IMR-90 (cell line): ENCODE results near the gene SLC6A4. TPM values are rescaled to one million over a fixed set of nuclear protein-coding genes. Genes with fewer than 3 reads are reported as not detected.

ENCODE experiments used
- ATAC-seq: fragments of 200-7000 bp; cut with Tn5 transposase; 2 replicates; pipeline ENCODE4 v1.9.1; 2020; ENCODE audit warnings: low read depth, mild to moderate bottlenecking, moderate library complexity
- BruUV-seq: library from RNA; stranded (reverse); fragments of 400-500 nt; replicated peaks from 2 replicates; lab custom pipeline; 2021; lab: Mats Ljungman, UMichigan
- CTCF ChIA-PET: fragments of 300-600 bp; formaldehyde crosslinking; extraction: SDS; loops from one replicate; lab custom pipeline; 2021; ENCODE audit warnings: antibody characterized with exemption; lab: Yijun Ruan, JAX
- POLR2A ChIA-PET: fragments of 300-600 bp; sonication (Branson Sonifier 250); formaldehyde crosslinking; loops from one replicate; lab custom pipeline; 2022; ENCODE audit warnings: antibody characterized with exemption; ENCODE audit not compliant: unreplicated experiment; lab: Charles Lee
- DNase-seq: peaks from one replicate; pipeline ENCODE4 v3.0.0; 2013
- H2AFZ ChIP-seq: replicated peaks from 2 replicates; pipeline ENCODE3; 2013; ENCODE audit warnings: low read length, mild to moderate bottlenecking; ENCODE audit not compliant: poor library complexity
- H2AK5ac ChIP-seq: 2 replicates; pipeline ENCODE4 v1.6.1; 2013; ENCODE audit warnings: low read depth, low read length, inconsistent platforms
- H2AK9ac ChIP-seq: replicated peaks from 2 replicates; pipeline ENCODE3; 2013; ENCODE audit warnings: mild to moderate bottlenecking, low read depth, low read length, moderate library complexity; ENCODE audit not compliant: poor library complexity
- H2BK120ac ChIP-seq: 2 replicates; pipeline ENCODE4 v1.6.1; 2013; ENCODE audit warnings: low read depth, low read length, inconsistent platforms
- H2BK15ac ChIP-seq: 3 replicates; pipeline ENCODE4 v1.6.1; 2013; ENCODE audit warnings: low read depth, low read length, inconsistent platforms
- H2BK20ac ChIP-seq: 2 replicates; pipeline ENCODE4 v1.6.1; 2013; ENCODE audit warnings: low read depth, mild to moderate bottlenecking, inconsistent platforms, low read length, moderate library complexity
- H2BK5ac ChIP-seq: 2 replicates; pipeline ENCODE4 v1.6.1; 2013; ENCODE audit warnings: mild to moderate bottlenecking, low read depth, low read length, inconsistent platforms; ENCODE audit not compliant: poor library complexity, severe bottlenecking
- H3K14ac ChIP-seq: replicated peaks from 2 replicates; pipeline ENCODE4 v1.6.1; 2013; ENCODE audit warnings: low read depth, low read length, inconsistent platforms
- H3K18ac ChIP-seq: 2 replicates; pipeline ENCODE4 v1.6.1; 2013; ENCODE audit warnings: low read depth, low read length, control low read depth
- H3K23ac ChIP-seq: 2 replicates; pipeline ENCODE4 v1.6.1; 2013; ENCODE audit warnings: low read depth, low read length, inconsistent platforms
- H3K27ac ChIP-seq: 2 replicates; pipeline ENCODE4 v1.5.1; 2013; ENCODE audit warnings: mild to moderate bottlenecking, control low read depth, low read length; ENCODE audit not compliant: insufficient read depth
- H3K27me3 ChIP-seq: 2 replicates; pipeline ENCODE4 v1.6.1; 2013; ENCODE audit warnings: low read length; ENCODE audit not compliant: control insufficient read depth, insufficient read depth
- H3K36me3 ChIP-seq: 2 replicates; pipeline ENCODE4 v1.6.1; 2013; ENCODE audit warnings: low read length, mixed read lengths; ENCODE audit not compliant: control insufficient read depth, insufficient read depth
- H3K4ac ChIP-seq: 2 replicates; pipeline ENCODE4 v1.6.1; 2013; ENCODE audit warnings: low read depth, low read length, inconsistent platforms
- H3K4me1 ChIP-seq: 2 replicates; pipeline ENCODE4 v1.6.1; 2013; ENCODE audit warnings: low read length, mixed read lengths; ENCODE audit not compliant: control insufficient read depth, insufficient read depth
- H3K4me2 ChIP-seq: 2 replicates; pipeline ENCODE4 v1.6.1; 2013; ENCODE audit warnings: low read depth, mild to moderate bottlenecking, control low read depth, low read length, moderate library complexity
- H3K4me3 ChIP-seq: 2 replicates; pipeline ENCODE4 v1.5.1; 2013; ENCODE audit warnings: low read depth, mild to moderate bottlenecking, control low read depth, low read length, moderate library complexity; ENCODE audit not compliant: insufficient read depth
- H3K56ac ChIP-seq: 2 replicates; pipeline ENCODE4 v1.6.1; 2013; ENCODE audit warnings: low read length, inconsistent platforms; ENCODE audit not compliant: insufficient read depth; ENCODE audit errors: extremely low read depth
- H3K79me1 ChIP-seq, 2 experiments: 2 replicates each; pipeline ENCODE4 v1.6.1; 2013; ENCODE audit warnings: low read length in 2 of 2, inconsistent platforms in 1 of 2, low read depth in 1 of 2
- H3K9ac ChIP-seq: 2 replicates; pipeline ENCODE4 v1.6.1; 2013; ENCODE audit warnings: low read depth, low read length, control low read depth
- H3K9me1 ChIP-seq: 2 replicates; pipeline ENCODE4 v1.6.1; 2013; ENCODE audit warnings: low read length, inconsistent platforms; ENCODE audit not compliant: insufficient read depth
- H3K9me3 ChIP-seq: 2 replicates; pipeline ENCODE4 v1.6.1; 2013; ENCODE audit warnings: low read length; ENCODE audit not compliant: control insufficient read depth, insufficient read depth
- H4K20me1 ChIP-seq: 2 replicates; pipeline ENCODE4 v1.6.1; 2013; ENCODE audit warnings: low read length, inconsistent platforms; ENCODE audit not compliant: insufficient read depth
- H4K5ac ChIP-seq: 2 replicates; pipeline ENCODE4 v1.6.1; 2013; ENCODE audit warnings: mild to moderate bottlenecking, low read depth, low read length, control low read depth
- H4K8ac ChIP-seq, 2 experiments: 2 replicates each; pipeline ENCODE4 v1.6.1; 2013; ENCODE audit warnings: low read depth in 2 of 2, low read length in 2 of 2, control low read depth in 1 of 2, inconsistent platforms in 1 of 2
- H4K91ac ChIP-seq: 2 replicates; pipeline ENCODE4 v1.6.1; 2013; ENCODE audit warnings: low read depth, low read length, inconsistent platforms; ENCODE audit not compliant: insufficient read depth
- BHLHE40 ChIP-seq: fragments of 150-350 bp; IDR thresholded peaks from 2 replicates; pipeline ENCODE4 v1.6.1; 2016; ENCODE audit warnings: mild to moderate bottlenecking, low read depth, low read length
- CEBPB ChIP-seq: IDR thresholded peaks from 2 replicates; pipeline ENCODE4 v1.6.1; 2012; ENCODE audit warnings: low read depth, low read length, improper control_type of control experiment
- CHD1 ChIP-seq: IDR thresholded peaks from 2 replicates; pipeline ENCODE4 v1.6.1; 2012; ENCODE audit warnings: low read depth, low read length, improper control_type of control experiment
- ELK1 ChIP-seq: fragments of 150-350 bp; IDR thresholded peaks from 2 replicates; pipeline ENCODE4 v1.6.1; 2016; ENCODE audit warnings: low read depth, mild to moderate bottlenecking, low read length, moderate library complexity, borderline replicate concordance
- MAFK ChIP-seq: IDR thresholded peaks from 2 replicates; pipeline ENCODE4 v1.6.1; 2012; ENCODE audit warnings: low read depth, low read length, improper control_type of control experiment
- MAZ ChIP-seq: IDR thresholded peaks from 2 replicates; pipeline ENCODE4 v1.6.1; 2012; ENCODE audit warnings: low read depth, mild to moderate bottlenecking, low read length, improper control_type of control experiment, moderate library complexity, borderline replicate concordance
- MXI1 ChIP-seq: IDR thresholded peaks from 2 replicates; pipeline ENCODE4 v1.6.1; 2012; ENCODE audit warnings: low read depth, mild to moderate bottlenecking, low read length, moderate library complexity, borderline replicate concordance
- NFE2L2 ChIP-seq: fragments of 150-350 bp; IDR thresholded peaks from 2 replicates; pipeline ENCODE4 v1.6.1; 2016; ENCODE audit warnings: low read depth, mild to moderate bottlenecking, low read length
- POLR2A ChIP-seq: IDR thresholded peaks from 2 replicates; pipeline ENCODE4 v1.6.1; 2012; ENCODE audit warnings: mild to moderate bottlenecking, low read depth, low read length
- RAD21 ChIP-seq: IDR thresholded peaks from 2 replicates; pipeline ENCODE4 v1.6.1; 2012; ENCODE audit warnings: low read length, improper control_type of control experiment
- RFX5 ChIP-seq: IDR thresholded peaks from 2 replicates; pipeline ENCODE4 v1.8.0; 2012; ENCODE audit warnings: low read depth, mild to moderate bottlenecking, low read length, moderate library complexity
- WGBS, 2 experiments: methylation state at CpG; one replicate each; pipeline versions ENCODE4 v1.1.5 to v1.1.7; 2013; ENCODE audit warnings: missing lambda C conversion rate in 2 of 2; ENCODE audit not compliant: insufficient read length in 1 of 2; ENCODE audit errors: extremely low coverage in 2 of 2; 5-methylcytosine and 5-hydroxymethylcytosine counted together
- dilution Hi-C: fragments of 300-500 bp; cut with HindIII; formaldehyde crosslinking; loops from one replicate; pipeline ENCODE4 v1.14.3; 2018; ENCODE audit warnings: low sequenced_read_pairs; ENCODE audit not compliant: unreplicated experiment
- in situ Hi-C: fragments of 300-500 bp; cut with MboI; formaldehyde crosslinking; loops from 3 replicates; pipeline ENCODE4 v1.14.3; 2019; ENCODE audit warnings: low sequenced_read_pairs, inconsistent platforms, mixed read lengths
- intact Hi-C: fragments of 100-400 bp; cut with micrococcal nuclease; formaldehyde crosslinking; loops from 2 replicates; pipeline ENCODE4 v1.10.0; 2022
- polyA plus RNA-seq, 3 experiments: library from polyadenylated mRNA; depleted of rRNA; stranded (reverse); fragments of >200 nt; gene quantifications; 2 replicates each; pipeline ENCODE4 v1.2.3, GENCODE V29; 2012; ENCODE audit warnings: low replicate concordance in 1 of 3
- total RNA-seq: library from RNA; depleted of rRNA; stranded (reverse); fragments of >200 nt; gene quantifications from 2 replicates; pipeline ENCODE4 v1.2.3, GENCODE V29; 2012

Gene SLC6A4
- total and polyA plus RNA-seq, 2 of the 4 experiments (the other 2 are of a cell fraction), result under 0.01 TPM; not detected in 1

GRCh38 chr17:30234296-30234695 lies 1.2 kb downstream of the SLC6A4 start:
- H3K4me3 ChIP-seq, result no peak overlapping the region
- peaks cover 77% of the 10 kb centered on the region for H3K27me3 ChIP-seq
- H3K27ac ChIP-seq, result no peak overlapping the region
- H2BK15ac ChIP-seq, result no peak overlapping the region
- no peak overlapping the region for H4K5ac ChIP-seq
- TF ChIP-seq MAZ (no peak), MXI1 (no peak), POLR2A (no peak), ELK1 (no peak), RAD21 (no peak), RFX5 (no peak), NFE2L2 (no peak), CHD1 (no peak), MAFK (no peak), CEBPB (no peak), BHLHE40 (no peak)
- ATAC-seq (no peak), DNase-seq (no peak)
- H4K91ac ChIP-seq, result no peak overlapping the region
- ChIA-PET POLR2A (interaction anchor here (0.6 kb wide), 1 partner anchor 640 kb away, joined by 3 read pairs; no protein-coding TSS in a partner anchor), CTCF (no interaction called here)
- in situ Hi-C loops, result no loop called here
- no peaks in the 10 kb centered on the region; the same call in 1 of the 2 replicates for H3K9me3 ChIP-seq
- no peak overlapping the region for H2AK9ac ChIP-seq
- H3K36me3 ChIP-seq, result no peaks in the 10 kb centered on the region
- no peak overlapping the region for H3K9ac ChIP-seq
- BruUV-seq, result no TSS peak
- H3K4ac ChIP-seq, result no peak overlapping the region
- no peak overlapping the region for H3K56ac ChIP-seq
- H2AFZ ChIP-seq, result no peak overlapping the region
- H2BK120ac ChIP-seq, result no peak overlapping the region
- dilution Hi-C loops, result no loop called here
- H4K8ac ChIP-seq, result no peak overlapping the region
- no peak overlapping the region for H2BK20ac ChIP-seq
- H3K4me1 ChIP-seq, result peaks cover 5% of the 10 kb centered on the region; the same call in 1 of the 2 replicates
- no peak overlapping the region for H2AK5ac ChIP-seq
- no peaks in the 10 kb centered on the region for H3K79me1 ChIP-seq
- no peak overlapping the region for H3K18ac ChIP-seq
- WGBS, 2 experiments, result 90% methylated on average over 2 of the region's 6 CpGs; no CpG with 5 or more reads in 1 of the 2 experiments
- no peak overlapping the region for H3K14ac ChIP-seq
- intact Hi-C loops, result no loop called here
- no peak overlapping the region for H2BK5ac ChIP-seq
- H3K9me1 ChIP-seq, result no peaks in the 10 kb centered on the region
- no peaks in the 10 kb centered on the region for H4K20me1 ChIP-seq
- H3K23ac ChIP-seq, result no peak overlapping the region
- no peak overlapping the region for H3K4me2 ChIP-seq
